OCI-LY7 (cell line): Measurements from ENCODE around the gene NEURL4.

Experiments used
- CTCF ChIP-seq: fragments of 200-600 bp; sonication (generic); conservative IDR thresholded peaks from 2 replicates; pipeline ENCODE4 v1.5.1; 2014; ENCODE audit warnings: mild to moderate bottlenecking, antibody characterized with exemption, low read length, moderate library complexity, mixed read lengths
- EZH2phosphoT487 ChIP-seq: fragments of 200-600 bp; sonication (generic); IDR thresholded peaks from 2 replicates; pipeline ENCODE4 v1.6.1; 2018; ENCODE audit warnings: low read depth, borderline replicate concordance, mild to moderate bottlenecking, mixed run types, antibody characterized with exemption, low read length, moderate library complexity, mixed read lengths

- TF ChIP-seq EZH2phosphoT487 (no peak), CTCF (no peak)
Observed at GRCh38 chr17:7266784-7267183, 62.4 kb downstream of the NEURL4 start.
